ENCODE data around the gene FMN1. TPM values are rescaled to one million over a fixed set of nuclear protein-coding genes. Genes with fewer than 3 reads are reported as not detected.

Gene FMN1
- total and polyA plus RNA-seq, 8 donors = 1.9 to 10.2 (median 3.0) TPM

DNA sequence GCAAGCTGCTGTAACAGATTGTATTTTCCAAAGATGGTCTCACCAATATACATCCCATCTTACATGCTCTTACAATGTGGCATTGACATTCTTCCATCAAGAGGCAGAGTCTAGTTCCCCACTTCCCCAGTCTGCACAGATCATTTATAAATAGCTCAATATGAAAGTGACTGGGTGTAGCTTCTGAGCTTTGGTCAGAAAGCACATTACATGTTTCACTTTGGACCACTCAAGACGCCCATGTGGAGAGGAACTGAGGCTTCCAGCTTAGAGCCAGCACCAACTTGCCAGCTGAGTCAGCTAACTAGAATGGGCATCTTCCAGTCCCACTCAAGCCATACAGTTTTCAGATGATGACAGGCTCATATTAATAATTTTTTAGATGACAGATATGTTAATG lies 431.2 kb downstream of the FMN1 start:
- TF ChIP-seq, protein P1, sequence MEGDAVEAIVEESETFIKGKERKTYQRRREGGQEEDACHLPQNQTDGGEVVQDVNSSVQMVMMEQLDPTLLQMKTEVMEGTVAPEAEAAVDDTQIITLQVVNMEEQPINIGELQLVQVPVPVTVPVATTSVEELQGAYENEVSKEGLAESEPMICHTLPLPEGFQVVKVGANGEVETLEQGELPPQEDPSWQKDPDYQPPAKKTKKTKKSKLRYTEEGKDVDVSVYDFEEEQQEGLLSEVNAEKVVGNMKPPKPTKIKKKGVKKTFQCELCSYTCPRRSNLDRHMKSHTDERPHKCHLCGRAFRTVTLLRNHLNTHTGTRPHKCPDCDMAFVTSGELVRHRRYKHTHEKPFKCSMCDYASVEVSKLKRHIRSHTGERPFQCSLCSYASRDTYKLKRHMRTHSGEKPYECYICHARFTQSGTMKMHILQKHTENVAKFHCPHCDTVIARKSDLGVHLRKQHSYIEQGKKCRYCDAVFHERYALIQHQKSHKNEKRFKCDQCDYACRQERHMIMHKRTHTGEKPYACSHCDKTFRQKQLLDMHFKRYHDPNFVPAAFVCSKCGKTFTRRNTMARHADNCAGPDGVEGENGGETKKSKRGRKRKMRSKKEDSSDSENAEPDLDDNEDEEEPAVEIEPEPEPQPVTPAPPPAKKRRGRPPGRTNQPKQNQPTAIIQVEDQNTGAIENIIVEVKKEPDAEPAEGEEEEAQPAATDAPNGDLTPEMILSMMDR (IDR thresholded peaks at IDR 0.05) = no peak
- no peak for DNase-seq
- H3K36me3 ChIP-seq = no peaks in the 10 kb centered on the region
- no peak for FAIRE-seq
- H3K27me3 ChIP-seq = no peaks in the 10 kb centered on the region
- no peaks in the 10 kb centered on the region for H3K4me1 ChIP-seq
- no peak for ATAC-seq
- H3K4me3 ChIP-seq = no peak overlapping the region
- no peak overlapping the region for H3K27ac ChIP-seq
- 74 to 80% methylated on average over 1 of the region's 1 CpG for WGBS, 2 donors
- no peaks in the 10 kb centered on the region for H3K9me3 ChIP-seq
- intact Hi-C loops (cut with DNase I) = no loop called here

DNA sequence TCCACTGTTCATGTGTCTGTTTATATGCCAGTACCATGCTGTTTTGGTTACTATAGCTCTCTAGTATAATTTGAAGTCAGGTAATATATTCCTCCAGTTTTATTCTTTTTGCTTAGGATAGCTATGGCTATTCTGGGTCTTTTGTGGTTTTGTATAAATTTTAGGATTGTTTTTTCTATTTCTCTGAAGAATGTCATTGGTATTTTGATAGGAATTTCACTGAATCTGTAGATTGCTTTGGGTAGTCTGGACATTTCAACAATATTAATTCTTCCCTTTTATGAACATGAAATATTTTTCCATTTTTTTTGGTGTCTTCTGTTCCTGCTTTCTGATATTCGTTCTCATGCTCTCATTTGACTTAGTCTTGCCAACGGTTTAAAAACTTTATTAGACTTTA lies 437.1 kb downstream of the FMN1 start:
- 75 to 83% methylated on average over 2 of the region's 2 CpGs for WGBS, 2 donors
- H3K36me3 ChIP-seq = no peaks in the 10 kb centered on the region
- H3K4me1 ChIP-seq = no peaks in the 10 kb centered on the region
- no peaks in the 10 kb centered on the region for H3K9me3 ChIP-seq
- DNase-seq = no peak
- no peak for ATAC-seq
- intact Hi-C loops (cut with DNase I) = no loop called here
- no peak overlapping the region for H3K4me3 ChIP-seq
- TF ChIP-seq, protein P1 (IDR thresholded peaks at IDR 0.05) = no peak
- no peak overlapping the region for H3K27ac ChIP-seq
- FAIRE-seq = no peak
- no peaks in the 10 kb centered on the region for H3K27me3 ChIP-seq

DNA sequence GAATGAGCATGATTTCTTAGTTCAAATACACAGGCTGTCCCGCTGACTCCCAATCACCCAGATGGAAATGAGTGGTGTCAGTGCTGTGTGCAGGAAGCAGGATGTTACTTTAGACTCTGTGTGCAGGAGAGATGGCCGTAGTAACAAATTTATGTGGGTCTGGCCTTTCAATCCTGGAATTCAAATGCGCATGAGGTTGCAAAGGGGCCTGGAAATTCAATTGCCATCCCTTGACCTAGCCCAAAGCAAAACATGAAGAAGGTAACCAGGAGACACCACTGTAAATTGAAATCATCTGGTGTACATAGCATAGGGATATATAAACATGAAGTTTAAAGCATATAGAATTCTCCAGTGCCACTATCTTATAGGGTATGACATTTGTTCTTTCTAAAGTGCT lies 443.5 kb downstream of the FMN1 start:
- Histone ChIP-seq H3K4me1 (no peaks in the 10 kb centered on the region), H3K9me3 (no peaks in the 10 kb centered on the region), H3K36me3 (no peaks in the 10 kb centered on the region), H3K27ac (no peak overlapping the region), H3K27me3 (no peaks in the 10 kb centered on the region), H3K4me3 (no peak overlapping the region)
- WGBS, 2 donors = 59 to 60% methylated on average over 3 of the region's 3 CpGs
- intact Hi-C loops (cut with DNase I) = no loop called here
- ATAC-seq (no peak), FAIRE-seq (no peak), DNase-seq (no peak)
- TF ChIP-seq, protein P1 (IDR thresholded peaks at IDR 0.05) = no peak

DNA sequence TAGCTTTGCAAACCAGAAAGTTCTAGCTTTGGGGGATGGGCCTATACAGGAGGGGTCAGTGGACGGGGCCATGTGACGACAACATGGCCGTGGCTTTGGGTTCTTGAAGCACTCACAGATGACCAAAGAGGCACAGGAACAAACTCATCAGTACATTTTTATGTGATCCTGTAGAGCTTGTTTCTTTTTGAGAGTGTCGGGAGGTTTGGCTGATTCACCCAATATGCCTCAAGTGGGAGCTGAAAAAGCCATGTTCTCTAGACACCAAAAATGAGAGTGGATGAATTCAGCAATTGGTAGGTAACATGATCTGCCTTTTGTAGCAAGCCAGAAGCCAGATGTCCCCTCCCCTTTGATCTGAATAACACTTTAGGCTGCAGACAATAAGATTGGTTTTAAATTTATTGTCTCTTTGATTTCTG lies 446.6 kb downstream of the FMN1 start:
- Histone ChIP-seq H3K4me3 (no peak overlapping the region), H3K4me1 (no peaks in the 10 kb centered on the region), H3K36me3 (no peaks in the 10 kb centered on the region), H3K27ac (no peak overlapping the region), H3K27me3 (no peaks in the 10 kb centered on the region), H3K9me3 (no peaks in the 10 kb centered on the region)
- TF ChIP-seq, protein P1 (IDR thresholded peaks at IDR 0.05) = no peak
- no peak for ATAC-seq
- intact Hi-C loops (cut with DNase I) = no loop called here
- WGBS, 2 donors = 88% methylated on average over 4 of the region's 4 CpGs
- no peak for FAIRE-seq
- no peak for DNase-seq

DNA sequence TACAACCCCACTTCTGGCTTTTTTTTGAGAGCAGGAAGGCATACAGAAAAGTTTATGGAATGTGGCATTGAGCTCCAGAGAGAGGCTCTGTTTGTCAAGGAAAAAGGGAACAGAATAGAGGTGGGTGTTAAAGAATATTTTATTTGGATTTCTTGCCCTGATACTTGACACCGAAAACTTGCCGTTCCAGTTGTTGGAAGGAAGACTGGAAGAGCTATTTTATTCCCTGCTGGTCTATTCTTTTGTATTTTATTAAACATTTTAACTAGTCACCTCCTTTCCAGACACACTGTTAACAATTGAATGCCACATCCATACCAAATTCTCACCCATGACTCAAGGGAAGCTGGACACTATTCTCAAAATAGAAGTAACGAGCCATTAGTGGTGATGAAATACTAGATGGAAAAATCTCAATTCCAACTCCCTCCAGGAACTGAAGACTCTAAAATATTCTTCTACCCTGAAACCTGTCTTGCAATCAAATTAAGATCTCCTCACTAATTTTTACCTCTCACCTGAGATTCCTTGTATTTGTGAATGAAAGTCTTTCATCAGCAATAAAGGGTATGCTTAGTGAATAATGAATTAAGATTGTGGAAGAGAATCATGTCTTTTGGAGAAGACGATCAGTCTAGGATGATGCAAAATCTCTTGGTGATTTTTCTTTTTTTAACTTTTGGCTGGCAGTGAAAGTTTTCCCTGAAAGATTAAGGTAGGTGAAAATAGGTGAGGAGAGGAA lies 448.2 kb downstream of the FMN1 start:
- no peaks in the 10 kb centered on the region for H3K4me1 ChIP-seq
- ATAC-seq (no peak), DNase-seq (no peak), FAIRE-seq (no peak)
- intact Hi-C loops (cut with DNase I) = no loop called here
- H3K27me3 ChIP-seq = no peaks in the 10 kb centered on the region
- no peak overlapping the region for H3K4me3 ChIP-seq
- no peaks in the 10 kb centered on the region for H3K9me3 ChIP-seq
- no peaks in the 10 kb centered on the region for H3K36me3 ChIP-seq
- TF ChIP-seq, protein P1 (IDR thresholded peaks at IDR 0.05) = no peak
- H3K27ac ChIP-seq = no peak overlapping the region
- 84 to 88% methylated on average over 4 of the region's 4 CpGs for WGBS, 2 donors
